CD4-positive, alpha-beta T cell treated with Interleukin-2 at 100 ng/mL for 4 hours (primary cell): ENCODE measurements around the gene KLHDC8A.

Experiments
- DNase-seq: peaks from one replicate; pipeline ENCODE4 v3.0.0-alpha.2; 2020; ENCODE audit warnings: low spot score

The KLHDC8A gene

GRCh38 chr1:205344066-205344928 is 12.4 kb downstream of the KLHDC8A start:
- peak; percentile 20 for DNase-seq

- no peak for DNase-seq
Observed at GRCh38 chr1:205343431-205344065, 13.2 kb downstream of the KLHDC8A start.

DNA sequence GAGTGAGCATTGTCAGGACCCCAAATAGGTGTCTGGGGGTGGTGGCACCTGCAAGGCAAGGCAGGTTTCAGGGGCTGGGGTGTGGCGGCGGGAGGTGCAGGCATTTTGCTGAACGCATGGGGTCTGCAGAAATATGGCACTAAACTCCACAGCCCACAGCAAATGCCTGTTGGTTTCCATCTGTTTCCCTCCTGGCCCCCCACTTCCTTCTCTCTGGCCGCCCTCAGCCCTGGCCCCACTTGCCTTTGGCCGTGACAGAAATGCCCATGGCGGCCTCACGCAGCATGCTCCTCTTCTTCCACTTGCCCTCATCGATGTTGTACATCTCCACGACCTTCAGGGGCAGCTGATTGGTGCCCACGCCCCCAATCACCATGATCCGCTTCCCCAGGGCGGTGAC is 13.7 kb downstream of the KLHDC8A start:
- no peak for DNase-seq

GRCh38 chr1:205340676-205341075 is 16.0 kb downstream of the KLHDC8A start:
- DNase-seq = no peak

DNA sequence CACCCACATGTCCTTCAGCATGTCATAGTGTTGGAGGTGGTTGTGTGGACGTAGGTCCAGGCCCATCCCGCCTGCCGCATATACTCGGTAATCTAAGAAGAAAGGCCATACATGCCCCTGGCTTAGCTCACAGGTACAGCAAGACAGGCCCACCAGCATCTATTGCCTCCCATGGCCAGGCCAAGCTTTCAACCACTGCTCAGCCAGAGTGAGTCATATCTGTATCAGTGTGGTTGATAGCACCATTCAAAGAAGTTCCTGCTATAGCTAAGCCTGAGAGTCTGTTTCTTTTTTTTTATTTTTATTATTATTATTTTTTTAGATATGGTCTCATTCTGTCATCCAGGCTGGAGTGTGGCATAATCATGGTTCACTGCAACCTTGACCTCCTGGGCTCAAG is 17.0 kb downstream of the KLHDC8A start:
- no peak for DNase-seq

DNA sequence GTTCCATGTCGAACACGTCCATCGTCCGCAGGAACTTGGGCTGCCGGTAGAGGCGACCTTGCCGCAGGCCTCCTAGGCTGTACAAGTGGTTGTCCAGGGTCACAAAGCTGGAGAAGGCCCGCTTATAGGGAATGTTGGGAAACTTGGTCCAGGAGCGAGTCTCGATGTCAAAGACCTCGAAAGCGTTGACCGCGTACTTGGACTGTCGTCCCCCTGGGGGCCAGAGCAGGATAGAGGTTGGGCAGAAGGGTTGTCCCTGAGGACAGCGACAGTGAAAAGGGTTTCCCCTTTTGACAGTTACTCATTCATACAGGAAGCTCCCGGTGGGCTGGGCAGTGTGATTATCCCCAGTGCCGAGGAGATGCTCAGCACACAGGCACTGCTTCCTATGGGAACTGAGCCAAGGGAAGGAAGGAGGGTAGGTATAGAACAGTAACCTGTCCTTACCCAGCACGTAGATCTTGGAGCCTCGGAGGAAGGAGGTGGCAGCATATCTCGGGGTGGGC is 17.5 kb downstream of the KLHDC8A start:
- no peak for DNase-seq

DNA sequence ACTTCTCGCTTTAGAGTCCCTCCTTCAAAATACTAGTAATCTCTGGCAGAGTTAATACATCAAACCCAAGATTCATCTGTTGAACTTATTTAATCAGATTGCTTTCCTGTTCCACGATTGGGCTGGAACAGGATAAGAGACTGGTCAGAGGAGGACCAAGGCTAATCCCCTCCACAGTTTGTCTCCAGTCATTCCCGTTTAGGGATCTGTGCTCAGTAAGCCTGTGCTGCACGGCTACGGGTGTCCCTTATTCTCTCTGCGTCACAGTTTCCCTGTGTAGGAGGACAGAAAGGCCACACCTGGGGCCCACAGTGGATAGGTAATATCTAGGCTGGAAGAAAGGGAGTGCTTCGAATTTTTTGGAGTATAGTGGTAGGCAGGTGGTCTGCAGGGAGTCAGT is 18.7 kb downstream of the KLHDC8A start:
- DNase-seq = no peak

- no peak for DNase-seq
Observed at GRCh38 chr1:205337481-205337880, 19.2 kb downstream of the KLHDC8A start.

DNA sequence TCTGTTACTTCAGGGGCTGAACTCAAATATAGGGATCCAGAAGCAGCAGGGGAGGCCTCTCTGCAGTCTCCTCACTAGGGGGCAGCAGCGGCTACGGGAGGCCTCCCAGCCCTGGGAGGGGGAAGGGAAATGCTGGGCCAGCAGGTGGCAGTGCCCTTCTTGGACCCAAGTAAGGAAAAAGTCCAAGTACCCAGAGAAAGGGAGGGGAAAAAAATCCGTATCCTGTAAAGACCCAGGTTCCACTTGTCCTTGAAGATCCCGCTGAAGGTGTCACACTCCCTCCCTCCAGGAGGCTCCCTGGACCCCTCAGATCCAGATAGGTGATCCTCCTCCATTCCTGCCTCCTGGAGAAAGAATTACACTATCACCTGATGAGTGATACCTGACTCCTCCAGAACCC is 21.0 kb downstream of the KLHDC8A start:
- DNase-seq = peak; percentile 78

GRCh38 chr1:205332015-205332791 is 24.5 kb downstream of the KLHDC8A start:
- no peak for DNase-seq

DNA sequence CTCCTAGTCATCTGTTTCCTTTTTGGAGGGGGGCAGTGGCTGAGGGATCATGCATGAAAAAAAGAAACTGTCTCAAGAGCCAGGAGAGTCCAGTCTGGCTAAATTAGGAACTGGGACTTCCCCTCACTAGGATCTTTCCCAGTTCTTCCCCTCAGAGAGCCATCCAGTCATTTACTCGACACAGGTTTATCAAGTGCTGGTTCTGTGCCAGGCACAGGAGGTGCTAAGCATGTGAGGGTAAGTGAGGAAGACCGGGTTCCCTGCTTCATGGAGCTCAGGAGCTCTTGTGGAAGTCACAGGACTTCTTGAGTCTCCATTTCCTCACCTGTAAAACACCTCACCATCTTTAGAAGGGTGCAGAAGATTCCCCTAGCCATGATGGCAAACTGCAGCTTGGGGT is 26.6 kb downstream of the KLHDC8A start:
- no peak for DNase-seq

DNA sequence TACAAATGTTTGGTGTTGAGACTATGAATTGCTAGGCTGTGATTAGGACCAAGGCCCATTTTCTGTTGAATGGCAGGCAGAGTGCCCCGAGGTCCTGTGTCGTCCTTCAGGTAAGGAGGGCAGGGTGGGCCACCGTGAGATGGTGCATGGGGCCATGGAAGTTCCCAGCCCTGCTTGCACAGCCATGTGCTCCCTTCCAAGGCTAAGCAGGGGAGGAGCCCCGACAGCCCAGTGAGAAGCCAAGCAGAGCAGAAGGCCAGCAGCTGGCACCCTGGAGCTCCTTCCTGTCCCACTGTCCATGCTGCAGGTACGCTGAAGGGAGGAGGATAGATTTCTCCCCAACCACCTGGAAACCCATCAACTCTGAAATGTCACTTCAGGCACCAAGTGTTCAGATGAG is 27.0 kb downstream of the KLHDC8A start:
- no peak for DNase-seq

- DNase-seq = no peak
Observed at GRCh38 chr1:205328476-205328875, 28.2 kb downstream of the KLHDC8A start.

DNA sequence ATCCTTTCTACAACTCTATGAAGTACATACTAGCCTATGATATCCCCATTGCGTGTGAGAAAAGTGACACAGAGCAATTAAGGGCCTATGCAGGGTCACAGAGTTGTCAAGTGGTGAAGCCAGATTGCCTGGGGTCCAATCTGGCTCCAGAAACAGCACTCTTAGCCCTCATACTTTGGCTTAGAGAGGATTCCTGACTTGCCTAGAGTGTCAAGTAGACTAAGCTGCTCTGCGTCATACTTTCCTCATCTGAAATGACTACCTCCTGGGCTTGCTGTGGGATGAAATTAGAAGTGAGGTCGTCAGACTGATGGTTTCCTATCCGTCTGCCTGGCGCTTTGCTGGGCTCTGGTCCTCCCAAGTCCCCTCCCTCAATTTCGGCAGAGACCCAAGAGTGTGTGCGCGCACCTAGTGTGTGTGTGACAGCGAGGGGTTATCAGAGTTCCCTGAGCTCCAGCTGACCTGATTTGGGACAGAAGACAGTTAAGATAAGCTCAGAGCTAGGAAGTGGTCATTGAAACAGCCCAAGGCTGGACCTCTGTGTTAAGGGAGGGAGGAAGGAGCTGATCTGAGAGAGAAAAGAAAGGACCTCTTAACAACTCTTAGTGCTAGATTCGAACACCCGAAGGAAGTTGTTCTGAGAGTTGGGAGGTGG is 29.8 kb downstream of the KLHDC8A start:
- DNase-seq = no peak

DNA sequence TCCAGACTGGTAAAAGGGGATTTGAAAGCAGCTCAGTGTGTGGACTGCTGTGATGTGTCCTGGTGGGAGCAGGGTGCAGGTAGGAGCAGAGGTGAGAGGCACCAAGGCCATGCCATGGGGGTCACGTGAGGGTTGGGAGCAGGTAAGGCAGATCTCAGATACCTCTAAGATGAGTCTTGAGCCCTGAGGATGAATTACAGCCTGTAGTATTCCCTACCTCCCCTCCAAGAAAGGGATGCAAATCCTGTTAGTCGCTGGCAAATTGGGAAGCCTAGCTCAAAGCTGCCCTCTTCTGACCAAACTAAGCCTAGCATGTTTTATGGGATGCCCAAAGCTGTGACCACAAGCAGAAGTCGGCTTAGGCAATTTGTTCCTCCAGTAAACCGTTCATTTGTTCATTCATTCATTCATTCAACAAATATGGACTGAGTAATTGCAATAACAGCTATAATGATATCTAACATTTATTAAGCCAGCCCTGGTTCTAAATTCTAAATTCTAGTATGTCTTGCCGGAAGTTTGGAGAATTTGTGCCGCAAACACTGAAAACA is 31.3 kb downstream of the KLHDC8A start:
- peak; percentile 79 for DNase-seq

DNA sequence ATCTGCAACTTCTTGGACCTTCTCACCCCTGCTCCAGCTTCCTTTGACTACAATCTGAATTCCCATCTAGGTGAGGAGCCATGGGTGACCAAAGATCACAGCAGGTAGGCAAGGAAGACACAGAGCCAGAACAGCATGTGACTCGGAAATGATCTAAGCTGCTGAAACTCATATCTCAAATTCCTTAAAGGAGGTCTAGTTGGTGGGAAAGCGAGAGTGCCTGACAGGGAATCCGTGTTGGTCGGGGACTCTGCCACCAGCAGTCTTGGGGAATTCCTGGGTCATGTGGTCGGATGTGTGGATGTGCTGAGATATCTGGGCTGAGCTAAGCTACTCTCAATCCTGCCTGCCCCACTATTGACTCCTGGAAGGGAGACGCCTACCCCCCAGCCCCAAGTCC is 31.9 kb downstream of the KLHDC8A start:
- DNase-seq = no peak

GRCh38 chr1:205323794-205324193 is 32.9 kb downstream of the KLHDC8A start:
- no peak for DNase-seq

GRCh38 chr1:205321959-205322283 is 34.8 kb downstream of the KLHDC8A start:
- no peak for DNase-seq

DNA sequence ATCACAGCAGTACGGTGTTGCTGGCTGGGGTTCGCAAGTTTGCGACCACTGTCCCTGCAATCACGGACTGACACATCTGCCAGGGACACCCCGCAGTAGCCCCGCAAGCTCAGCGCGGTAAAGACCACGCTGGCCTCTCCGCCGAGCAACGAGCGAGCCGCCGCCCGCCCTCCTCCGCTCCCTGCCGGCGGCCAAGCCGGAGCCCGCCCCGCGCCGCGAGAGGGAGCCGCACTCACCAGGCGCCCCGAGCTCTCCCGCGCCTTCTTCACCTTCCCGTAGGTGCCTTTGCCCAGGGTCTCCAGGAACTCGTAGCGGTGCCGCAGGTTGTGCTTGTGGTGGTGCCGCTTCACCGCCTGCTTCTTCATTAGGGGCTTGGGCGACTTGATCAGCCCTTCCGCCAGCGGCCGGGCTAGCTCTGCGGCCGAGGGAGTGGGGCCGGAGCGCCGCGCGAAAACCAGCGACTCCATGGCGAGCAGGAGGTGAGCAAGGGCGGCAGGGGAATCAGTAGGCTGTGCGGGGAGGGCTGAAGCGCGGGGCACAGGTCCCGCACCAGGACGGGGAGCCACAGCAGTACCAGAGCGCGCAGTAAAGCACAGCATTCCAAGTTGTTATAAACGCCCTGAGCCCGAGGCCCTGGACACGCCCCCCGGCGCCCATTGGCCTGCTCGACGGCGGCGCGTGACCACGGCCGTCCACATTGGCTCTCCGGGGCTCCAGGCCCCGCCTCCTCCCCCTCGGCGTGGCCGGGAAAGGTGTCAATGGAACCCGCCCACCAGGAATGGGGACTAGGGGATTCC is 35.4 kb downstream of the KLHDC8A start, which contains the start of gene NUAK2:
TSS of gene NUAK2 (minus strand) at position 584 of the 797 bp plus-strand sequence. CDS start at position 467, 117 bp downstream.
- peak; percentile 81 for DNase-seq

DNA sequence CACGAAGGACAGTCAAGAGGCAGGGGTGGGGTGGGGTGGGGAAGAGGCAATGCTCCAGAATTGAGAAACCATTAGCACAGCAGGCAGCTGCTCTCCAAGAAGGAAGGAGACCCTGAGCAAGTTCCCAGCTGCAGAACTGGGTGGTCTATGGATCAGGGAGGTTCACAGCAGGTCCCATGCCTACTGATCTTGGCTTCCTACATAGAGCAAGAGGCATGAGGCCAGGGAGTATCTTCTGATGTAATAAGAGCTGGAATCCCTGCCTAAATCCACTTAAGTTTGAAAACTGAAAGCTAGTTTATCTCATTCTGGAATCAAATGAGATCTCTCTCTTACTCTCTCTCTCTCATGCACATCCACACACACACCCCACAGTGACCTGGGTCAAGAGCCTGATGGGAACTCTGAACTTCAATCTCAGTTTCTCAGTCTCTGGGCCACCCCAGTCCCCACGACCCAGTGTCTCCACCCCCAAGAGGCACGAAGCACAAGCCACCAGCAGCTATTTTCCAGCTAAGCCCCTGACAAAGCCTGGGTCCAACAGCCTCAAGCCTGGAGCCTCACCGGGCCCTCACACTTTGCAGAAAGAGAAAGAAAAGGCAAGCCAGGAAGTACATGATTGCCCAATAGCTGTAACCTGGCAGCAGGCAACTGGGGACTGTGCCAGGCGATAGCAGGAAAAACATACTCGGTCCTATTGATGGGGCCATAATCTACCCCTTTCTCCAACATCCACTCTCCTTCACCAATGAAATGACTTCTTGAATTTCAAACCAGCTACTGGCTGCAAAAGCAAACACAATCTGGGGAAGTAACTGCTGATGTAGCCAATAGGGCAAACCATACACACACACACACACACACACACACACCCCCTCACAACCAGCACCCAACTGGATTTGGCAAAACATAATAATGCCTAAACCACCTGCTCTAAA is 37.4 kb downstream of the KLHDC8A start:
- peak; percentile 26 for DNase-seq
